GM12878 (cell line): ENCODE results near the gene TMEM47.

Source experiments
- ATF7 ChIP-seq: fragments of 450-650 bp; IDR thresholded peaks from 2 replicates; pipeline ENCODE4 v1.6.1; 2016; ENCODE audit warnings: low read depth, mild to moderate bottlenecking
- BCL3 ChIP-seq: IDR thresholded peaks from 2 replicates; pipeline ENCODE4 v1.6.1; 2011; ENCODE audit warnings: borderline replicate concordance, low read depth, mild to moderate bottlenecking, moderate library complexity, low read length; ENCODE audit not compliant: insufficient read depth, poor library complexity, severe bottlenecking
- CTCF ChIP-seq, 3 experiments: IDR thresholded peaks in 2 of 3; conservative IDR thresholded peaks in 1 of 3; 2 replicates each; pipeline ENCODE4 v1.5.1; 2011; ENCODE audit warnings: low read depth in 3 of 3, low read length in 3 of 3, mild to moderate bottlenecking in 3 of 3, control low read depth in 2 of 3, moderate library complexity in 2 of 3, inconsistent platforms in 1 of 3, mixed read lengths in 1 of 3; ENCODE audit not compliant: control insufficient read depth in 2 of 3, insufficient read depth in 1 of 3; ENCODE audit errors: extremely low read depth in 1 of 3
- FOS ChIP-seq: IDR thresholded peaks from 3 replicates; pipeline ENCODE4 v1.6.1; 2011; ENCODE audit warnings: borderline replicate concordance; ENCODE audit not compliant: insufficient read length; ENCODE audit errors: extremely low read depth
- SRF ChIP-seq, 2 experiments: IDR thresholded peaks; 2 replicates each; pipeline ENCODE4 v1.6.1; 2011; ENCODE audit warnings: low read depth in 2 of 2, low read length in 2 of 2, mild to moderate bottlenecking in 1 of 2, moderate library complexity in 1 of 2
- USF1 ChIP-seq: IDR thresholded peaks from 2 replicates; pipeline ENCODE4 v1.6.1; 2011; ENCODE audit warnings: borderline replicate concordance, low read depth, mild to moderate bottlenecking, moderate library complexity, mixed read lengths, low read length; ENCODE audit not compliant: insufficient read depth; ENCODE audit errors: extremely low read length
- ZNF274 ChIP-seq: IDR thresholded peaks from one replicate; pipeline ENCODE4 v1.8.0; 2011; ENCODE audit not compliant: insufficient read length, insufficient read depth

GRCh38 chrX:34578237-34578636 is 78.8 kb downstream of the TMEM47 start:
- no peak for TF ChIP-seq ATF7
- no peak for TF ChIP-seq FOS
- peak in 2 of 3 experiments; percentile 23 to 29; a peak in 2 of 6 replicates for TF ChIP-seq CTCF (IDR thresholded peaks at IDR 0.05 in 2 of 3, conservative IDR thresholded peaks at IDR 0.05 in 1 of 3; ENCODE audit: control insufficient read depth in 2 of 3, extremely low read depth in 1 of 3, insufficient read depth in 1 of 3, low read depth in 3 of 3, low read length in 3 of 3)
- no peak for TF ChIP-seq BCL3
- no peak for TF ChIP-seq USF1
- no peak for TF ChIP-seq SRF (IDR thresholded peaks at IDR 0.05; ENCODE audit: low read depth in 2 of 2, low read length in 2 of 2)
- no peak for TF ChIP-seq ZNF274
